ENCODE results near the gene CHMP6. TPM values are rescaled to one million over a fixed set of nuclear protein-coding genes. Genes with fewer than 3 reads are reported as not detected.

The CHMP6 gene
- total and polyA plus RNA-seq, 9 of the 15 experiments (the other 6 are each of a cell fraction or from before 2014, with no cell fraction given) = 0.25 to 30.4 (median 13.4) TPM

GRCh38 chr17:80957461-80957941 is 34.1 kb upstream of the CHMP6 start:
- CTCF ChIA-PET (ENCODE audit: low intra/inter-chr PET ratio) = interaction anchor here (0.6 kb wide), 1 partner anchor 282 kb away, joined by 4 read pairs; the partner anchor contains the start of gene NDUFAF8
- Histone ChIP-seq H3K9ac (ENCODE audit: insufficient read depth in 1 of 2, low read depth in 2 of 2, low read length in 2 of 2) (peak overlapping the region in 1 of 2 experiments; percentile 72; a peak in 1 of 4 replicates), H3K36me3 (ENCODE audit: control insufficient read depth, insufficient read depth, low read length) (peaks cover 8% of the 10 kb centered on the region; the same call in 1 of the 3 replicates), H3K4me2 (ENCODE audit: insufficient read depth, low read length) (no peak overlapping the region), H4K20me1 (replicated peaks; ENCODE audit: control insufficient read depth, insufficient read depth, low read length) (no peaks in the 10 kb centered on the region), H3K9me1 (ENCODE audit: control insufficient read depth, insufficient read depth, low read length) (no peaks in the 10 kb centered on the region), H3K79me2 (ENCODE audit: control insufficient read depth, insufficient read depth, low read length) (no peaks in the 10 kb centered on the region), H3K27ac (ENCODE audit: extremely low read depth, low read depth, low read length) (no peak overlapping the region), H2AFZ (ENCODE audit: low read depth, low read length) (no peak overlapping the region), H3K4me1 (replicated peaks in 1 of 2; ENCODE audit: control insufficient read depth in 2 of 2, insufficient read depth in 2 of 2, low read length in 2 of 2) (peaks cover 0 to 25% of the 10 kb centered on the region in 2 experiments; a peak in 2 of 5 replicates), H3K27me3 (ENCODE audit: control insufficient read depth in 2 of 2, insufficient read depth in 2 of 2, low read length in 2 of 2) (no peaks in the 10 kb centered on the region), H3K9me3 (replicated peaks; ENCODE audit: control insufficient read depth, insufficient read depth, low read depth, low read length) (no peaks in the 10 kb centered on the region), H3K4me3 (no peak overlapping the region)
- WGBS (ENCODE audit: insufficient coverage, low coverage, missing lambda C conversion rate) = 86% methylated on average over 12 of the region's 12 CpGs
- ATAC-seq = no peak
- in situ Hi-C loops (cut with MboI) = no loop called here
- DNase-seq (ENCODE audit: extremely low read depth in 1 of 4, low spot score in 3 of 4) = no peak
- POLR2A ChIA-PET = interaction anchor here (0.7 kb wide), 1 partner anchor 20 kb away, joined by 3 read pairs; no protein-coding TSS in a partner anchor
- no TSS peak for BruUV-seq (replicated peaks)
- no peak for FAIRE-seq
- no peak for TF ChIP-seq ZNF184 (CRISPR knock-in tag; IDR thresholded peaks at IDR 0.05)
- peak; percentile 35 for TF ChIP-seq POLR2G (IDR thresholded peaks at IDR 0.05; ENCODE audit: low read depth, low read length)
- intact Hi-C loops (cut with micrococcal nuclease) = no loop called here

GRCh38 chr17:80959330-80960036 is 32.2 kb upstream of the CHMP6 start:
- no TSS peak for BruUV-seq (replicated peaks)
- Histone ChIP-seq H3K9ac (ENCODE audit: insufficient read depth in 1 of 2, low read depth in 2 of 2, low read length in 2 of 2) (peak overlapping the region in 1 of 2 experiments; percentile 35; a peak in 2 of 4 replicates), H3K4me3 (no peak overlapping the region), H2AFZ (ENCODE audit: low read depth, low read length) (no peak overlapping the region), H3K4me2 (ENCODE audit: insufficient read depth, low read length) (no peak overlapping the region), H3K27ac (ENCODE audit: extremely low read depth, low read depth, low read length) (no peak overlapping the region), H3K36me3 (ENCODE audit: control insufficient read depth, insufficient read depth, low read length) (peaks cover 11% of the 10 kb centered on the region; the same call in 1 of the 3 replicates), H3K4me1 (replicated peaks in 1 of 2; ENCODE audit: control insufficient read depth in 2 of 2, insufficient read depth in 2 of 2, low read length in 2 of 2) (peaks cover 0 to 25% of the 10 kb centered on the region in 2 experiments; a peak in 2 of 5 replicates), H3K27me3 (ENCODE audit: control insufficient read depth in 2 of 2, insufficient read depth in 2 of 2, low read length in 2 of 2) (no peaks in the 10 kb centered on the region), H3K9me3 (replicated peaks; ENCODE audit: control insufficient read depth, insufficient read depth, low read depth, low read length) (no peaks in the 10 kb centered on the region), H3K9me1 (ENCODE audit: control insufficient read depth, insufficient read depth, low read length) (no peaks in the 10 kb centered on the region), H3K79me2 (ENCODE audit: control insufficient read depth, insufficient read depth, low read length) (no peaks in the 10 kb centered on the region), H4K20me1 (replicated peaks; ENCODE audit: control insufficient read depth, insufficient read depth, low read length) (no peaks in the 10 kb centered on the region)
- ATAC-seq (no peak), FAIRE-seq (no peak), DNase-seq (ENCODE audit: extremely low read depth in 1 of 4, low spot score in 3 of 4) (no peak)
- intact Hi-C loops (cut with micrococcal nuclease) (no loop called here), in situ Hi-C loops (cut with MboI) (no loop called here)
- no peak for TF ChIP-seq ESRRA (IDR thresholded peaks at IDR 0.05; ENCODE audit: borderline replicate concordance, low read depth)
- no peak for TF ChIP-seq SMAD3 (CRISPR knock-in tag; conservative IDR thresholded peaks at IDR 0.05)
- TF ChIP-seq MAX (CRISPR knock-in tag; IDR thresholded peaks at IDR 0.05) = no peak
- TF ChIP-seq NR3C1 (CRISPR knock-in tag; IDR thresholded peaks at IDR 0.05) = no peak
- TF ChIP-seq ZNF232 (CRISPR knock-in tag; IDR thresholded peaks at IDR 0.05) = no peak
- no peak for TF ChIP-seq ELF2 (CRISPR knock-in tag; IDR thresholded peaks at IDR 0.05)
- no peak for TF ChIP-seq PHB (CRISPR knock-in tag; IDR thresholded peaks at IDR 0.05)
- TF ChIP-seq MTA2 (IDR thresholded peaks at IDR 0.05; ENCODE audit: low read depth) = no peak
- no peak for TF ChIP-seq GABPB2 (CRISPR knock-in tag; conservative IDR thresholded peaks at IDR 0.05)
- 77% methylated on average over 22 of the region's 23 CpGs for WGBS (ENCODE audit: insufficient coverage, low coverage, missing lambda C conversion rate)
- ChIA-PET POLR2A (no interaction called here), CTCF (ENCODE audit: low intra/inter-chr PET ratio) (no interaction called here)
